Activated T-helper 1 cell treated with Interleukin-2 at 50 U/mL for 16 hours (primary cell): ENCODE data around the gene INPP5A.

Experiments used
- DNase-seq: peaks from one replicate; pipeline ENCODE4 v3.0.0-alpha.2; 2020; ENCODE audit warnings: low read depth

INPP5A gene

DNA sequence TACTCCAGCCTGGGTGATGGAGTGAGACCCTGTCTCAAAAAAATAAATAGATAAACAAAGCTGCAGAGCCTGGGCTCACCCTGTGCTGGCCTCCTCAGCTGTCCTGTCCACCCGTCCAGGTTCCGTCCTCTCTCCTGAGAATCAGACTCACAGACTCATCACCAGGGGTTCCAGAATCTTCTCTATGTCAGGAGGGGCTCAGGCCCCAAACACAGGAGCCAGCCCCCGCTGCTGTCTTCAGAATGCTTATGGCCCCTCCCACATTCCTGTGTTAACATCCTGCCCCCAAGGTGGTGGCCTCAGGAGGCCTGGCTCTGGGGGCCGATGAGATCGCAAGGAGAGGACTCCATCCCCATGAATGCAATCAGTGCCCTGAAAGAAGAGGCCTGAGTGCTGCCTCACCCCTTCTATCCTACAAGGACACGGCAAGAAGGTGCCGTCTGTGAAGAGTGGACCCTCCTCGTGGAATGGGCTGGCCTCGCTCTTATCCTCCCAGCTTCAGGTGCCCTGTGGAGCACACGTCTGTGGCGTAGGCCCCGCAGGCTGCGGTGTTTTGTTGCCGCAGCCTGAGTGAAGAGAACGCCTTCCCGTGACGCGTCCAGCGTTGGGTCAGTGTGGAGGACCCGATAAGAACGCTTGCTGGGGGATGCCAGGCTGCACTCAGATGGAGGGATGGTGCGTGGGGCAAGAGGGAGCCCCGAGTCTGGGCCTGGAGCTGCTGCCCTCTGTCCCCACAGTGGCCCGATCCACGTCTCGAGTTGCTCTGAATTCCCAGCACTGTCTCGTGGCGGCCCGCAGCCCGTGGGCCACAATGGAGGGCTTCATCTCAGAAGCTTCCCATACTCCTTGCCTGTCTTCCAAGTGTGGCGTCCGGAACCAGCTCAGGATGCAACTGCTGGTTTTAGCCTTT lies 77.1 kb downstream of the INPP5A start:
- DNase-seq, result no peak

DNA sequence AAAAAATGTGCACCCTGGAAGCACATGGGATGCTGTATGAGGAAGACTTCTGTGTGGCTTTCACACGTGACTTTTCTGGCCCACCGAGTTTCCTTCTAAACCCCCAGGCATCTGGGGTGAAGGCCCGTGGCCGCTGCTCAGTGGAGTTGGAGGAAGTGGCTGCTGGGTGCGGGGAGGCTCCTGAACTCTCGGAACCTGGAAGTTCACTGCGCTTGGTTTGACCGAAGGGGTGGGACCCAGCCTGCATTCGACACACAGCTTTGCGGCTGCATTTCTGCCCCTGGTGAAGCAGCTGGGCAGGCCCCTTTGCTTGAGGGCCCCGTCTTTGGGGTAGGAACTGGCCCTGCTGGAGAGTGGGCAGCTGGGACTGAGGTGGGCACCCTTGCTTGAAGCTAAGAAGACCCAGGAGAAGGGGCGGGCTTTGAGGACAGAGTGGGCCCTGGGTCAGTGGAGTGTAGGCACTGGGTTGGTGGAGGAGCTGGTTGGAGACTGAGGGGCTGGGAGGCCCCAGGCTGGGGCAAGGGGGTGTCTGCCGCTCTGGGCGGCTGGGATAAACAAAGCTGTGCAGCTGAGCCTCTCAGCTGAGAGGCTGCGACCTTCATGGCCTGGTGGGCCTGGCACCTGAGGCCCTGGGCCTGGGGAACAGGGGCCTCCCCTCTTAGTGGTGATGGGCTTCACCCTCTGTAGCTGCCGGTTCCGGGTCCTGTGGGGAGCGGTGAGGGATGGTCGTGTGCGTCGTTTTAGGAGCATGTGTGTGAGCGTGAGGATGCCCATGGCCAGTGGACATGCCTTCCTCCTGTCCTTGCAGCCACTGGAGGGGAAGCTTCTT lies 78.0 kb downstream of the INPP5A start:
- DNase-seq, result no peak

DNA sequence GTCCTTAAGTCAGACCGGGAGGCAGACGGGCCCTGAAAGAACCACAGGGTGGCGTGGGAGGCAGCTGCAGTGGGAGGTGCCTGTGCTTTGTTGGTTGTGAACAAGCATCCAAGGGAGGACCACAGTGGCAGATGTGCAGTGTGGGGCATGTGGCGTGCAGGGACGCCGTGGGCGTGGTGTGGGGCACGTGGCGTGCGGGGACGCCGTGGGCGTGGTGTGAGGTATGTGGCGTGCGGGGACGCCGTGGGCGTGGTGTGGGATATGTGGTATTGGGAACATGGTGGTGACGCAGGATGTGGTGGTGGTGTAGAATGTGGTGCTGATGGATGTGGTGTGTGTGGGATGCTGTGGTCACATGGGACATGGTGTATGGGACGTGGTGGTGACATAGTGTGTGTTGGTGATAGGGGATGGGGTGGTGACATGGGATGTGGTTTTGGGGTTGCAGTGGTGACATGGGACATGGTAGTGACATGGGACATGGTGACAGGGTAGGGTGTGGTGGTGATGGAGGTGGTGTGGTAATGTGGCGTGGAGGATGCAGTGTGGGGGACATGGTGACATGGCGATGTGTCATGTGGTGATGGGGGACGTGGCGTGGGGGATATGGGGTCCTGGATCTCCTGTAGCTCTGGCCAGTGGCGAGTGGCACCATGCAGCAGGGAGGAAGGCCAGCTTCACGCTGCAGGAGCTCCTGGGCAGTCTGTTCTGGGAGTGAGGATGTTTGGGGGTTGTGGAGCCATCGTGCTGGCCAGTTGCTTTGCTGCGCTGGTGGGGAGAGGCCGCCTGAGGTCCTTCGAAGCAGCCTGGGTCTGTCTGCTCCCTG lies 78.8 kb downstream of the INPP5A start:
- DNase-seq, result peak; percentile 31

DNA sequence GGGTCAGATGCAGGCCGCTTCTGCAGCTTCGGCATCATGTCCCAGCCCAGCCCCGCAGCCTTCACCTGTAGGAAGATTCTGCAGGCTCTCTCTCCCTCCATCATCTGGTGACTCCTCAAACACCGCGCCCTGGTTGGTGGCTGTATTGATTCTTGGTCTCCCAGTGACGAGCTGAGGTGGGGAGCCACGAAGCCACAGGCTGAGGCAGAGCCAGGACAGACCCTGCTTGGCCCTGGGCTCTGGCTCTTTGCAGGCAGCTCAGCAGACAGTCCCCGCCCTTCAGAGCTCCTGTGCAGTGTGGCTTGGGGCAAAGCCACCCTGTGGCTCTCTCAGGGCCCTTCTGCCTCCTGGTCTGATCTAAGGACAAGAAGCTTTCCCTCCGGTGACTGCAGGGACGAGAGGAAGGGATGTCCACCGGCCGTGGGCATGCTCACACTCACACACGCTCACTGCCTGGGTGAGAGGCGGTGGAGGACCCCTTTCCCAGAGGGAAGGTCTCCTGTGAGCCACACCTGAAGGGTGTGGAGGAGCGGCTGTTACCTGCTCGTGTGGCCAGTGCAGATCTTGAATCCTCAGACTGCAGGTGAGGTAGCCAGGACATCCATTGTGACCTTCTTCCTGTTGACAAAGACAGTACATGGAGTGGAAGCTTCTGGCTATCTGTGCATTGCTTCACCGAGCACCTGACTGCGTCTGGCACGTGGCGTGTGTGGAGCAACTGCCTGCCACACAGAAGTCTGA lies 79.6 kb downstream of the INPP5A start:
- DNase-seq, result no peak

DNA sequence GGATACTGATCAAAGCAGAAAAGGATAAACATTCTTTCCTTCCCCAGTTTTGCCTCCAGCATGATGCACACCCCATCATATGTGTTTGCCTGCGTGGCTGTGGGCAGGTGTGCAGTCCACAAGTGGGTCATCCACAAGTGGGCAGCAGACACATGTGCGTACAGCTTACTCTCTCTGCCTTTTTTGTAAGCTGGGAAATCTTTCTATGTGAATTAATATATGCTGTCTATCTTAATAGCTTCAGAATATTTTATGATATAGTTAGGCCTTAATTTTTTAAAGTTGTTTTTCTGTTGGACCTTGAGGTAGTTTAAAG lies 80.1 kb downstream of the INPP5A start:
- DNase-seq, result no peak

DNA sequence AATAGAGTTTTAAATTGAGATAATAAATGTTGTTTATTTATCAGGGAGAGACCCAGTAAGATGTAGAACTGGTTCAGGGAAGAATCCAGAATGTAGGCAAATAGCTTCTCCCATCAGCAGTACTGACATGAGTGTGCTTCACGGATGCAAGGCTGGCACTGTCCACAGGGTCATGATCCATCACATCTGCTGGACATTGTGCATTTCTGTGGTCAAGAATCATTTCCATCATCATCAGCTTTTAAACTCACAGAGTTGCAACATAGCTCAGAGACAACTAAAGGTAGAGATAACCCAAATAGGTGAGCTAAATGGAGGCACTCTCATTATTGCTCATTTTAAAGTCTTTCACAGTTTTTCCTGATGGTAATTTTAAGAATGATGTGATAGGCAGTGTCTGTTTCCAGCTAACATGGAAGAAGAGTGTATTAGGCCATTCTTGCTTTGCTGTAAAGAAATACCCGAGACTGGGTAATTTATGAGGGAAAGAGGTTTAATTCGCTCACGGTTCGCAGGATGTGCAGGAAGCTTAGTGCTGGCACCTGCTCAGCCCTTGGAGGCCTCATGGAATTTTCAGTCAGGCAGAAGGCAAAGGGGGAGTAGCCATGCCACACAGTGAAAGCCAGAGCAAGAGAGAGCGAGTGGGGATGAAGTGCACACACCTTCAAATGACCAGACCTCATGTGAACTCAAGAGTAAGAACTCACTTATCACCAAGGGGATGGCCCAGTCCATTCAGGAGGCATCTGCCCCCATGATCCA lies 80.8 kb downstream of the INPP5A start:
- no peak for DNase-seq

DNA sequence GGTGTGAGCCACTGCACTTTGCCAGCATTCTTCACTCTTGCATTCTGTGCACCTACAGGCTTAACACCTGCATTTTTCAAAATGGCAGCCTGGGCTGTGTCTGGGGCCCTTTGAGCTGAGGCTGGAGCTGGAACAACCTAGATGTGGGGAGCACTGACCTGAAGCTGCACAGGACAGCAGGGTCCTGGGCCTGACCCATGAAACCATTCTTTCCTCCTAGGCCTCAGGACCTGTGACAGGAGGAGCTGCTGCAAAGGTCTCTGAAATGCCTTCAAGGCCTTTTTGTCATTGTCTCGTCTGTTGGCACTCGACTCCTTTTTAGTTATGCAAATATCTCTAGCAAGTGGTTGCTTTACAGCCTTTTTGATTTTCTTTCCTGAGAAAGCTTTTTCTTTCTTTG lies 82.3 kb downstream of the INPP5A start:
- DNase-seq, result no peak

DNA sequence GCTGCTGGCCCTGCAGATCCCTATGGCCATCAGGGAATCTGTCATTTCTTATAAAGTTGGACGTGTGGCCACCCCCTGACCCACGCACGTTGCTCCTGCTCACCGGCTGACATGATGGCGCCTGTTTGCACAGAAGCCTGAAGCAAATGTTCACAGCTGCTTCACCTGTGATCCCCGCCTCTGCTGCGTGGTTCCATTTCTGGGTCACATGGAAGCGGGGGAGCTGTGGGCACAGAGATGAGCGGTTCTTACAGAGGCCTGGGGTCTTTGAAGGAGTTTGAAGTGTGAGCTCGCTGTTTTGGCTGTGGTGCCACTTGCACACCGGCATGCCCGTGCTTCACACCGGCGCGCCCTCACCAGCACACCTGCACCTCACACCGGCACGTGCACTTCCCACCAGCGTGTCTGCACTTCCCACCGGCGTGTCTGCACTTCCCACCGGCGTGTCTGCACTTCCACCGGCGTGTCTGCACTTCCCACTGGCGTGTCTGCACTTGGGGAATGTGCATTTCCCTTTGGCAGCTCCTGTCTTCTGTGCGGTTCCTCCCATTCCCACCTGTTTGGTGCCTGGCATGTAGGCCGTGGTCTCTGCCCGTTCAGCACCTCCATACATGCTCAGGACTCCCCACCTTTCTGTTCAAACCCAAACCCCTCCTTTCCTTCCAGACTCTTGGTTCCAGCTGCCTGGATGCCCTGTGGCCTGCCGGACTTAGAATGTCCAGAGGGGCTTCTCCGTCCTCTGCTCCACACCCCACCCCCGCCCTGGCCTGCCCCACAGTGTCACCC lies 86.7 kb downstream of the INPP5A start:
- DNase-seq, result no peak

DNA sequence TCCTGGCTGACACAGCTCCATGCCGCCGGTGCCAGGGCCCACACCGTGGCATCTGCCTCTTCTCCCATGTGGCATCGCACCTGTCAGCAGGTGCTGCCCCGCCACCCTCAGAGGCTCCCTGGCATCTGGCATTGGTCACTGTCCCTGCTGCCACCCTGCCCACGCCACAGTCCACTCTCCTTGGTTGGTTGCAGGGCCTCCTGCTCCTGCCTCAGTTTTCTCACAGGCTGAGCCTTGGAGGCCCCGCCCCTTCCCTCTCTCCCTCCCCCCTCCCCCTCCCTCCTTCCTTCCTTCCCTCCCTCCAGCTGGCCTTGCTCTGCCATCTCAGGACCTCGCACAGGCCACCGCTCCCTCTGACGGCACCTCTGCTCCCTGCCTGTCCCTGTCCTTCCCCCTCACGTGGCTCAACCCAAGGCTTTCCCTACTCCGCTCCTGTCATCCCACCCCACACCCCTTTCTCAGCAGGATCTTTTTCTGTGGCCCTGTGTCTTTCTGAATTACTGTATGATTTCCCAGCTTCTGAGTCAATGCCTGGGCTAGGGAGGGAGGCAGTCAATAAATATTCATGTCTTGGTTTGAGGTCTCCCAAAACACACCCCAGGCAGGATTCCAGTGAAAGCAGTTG lies 87.4 kb downstream of the INPP5A start:
- no peak for DNase-seq

DNA sequence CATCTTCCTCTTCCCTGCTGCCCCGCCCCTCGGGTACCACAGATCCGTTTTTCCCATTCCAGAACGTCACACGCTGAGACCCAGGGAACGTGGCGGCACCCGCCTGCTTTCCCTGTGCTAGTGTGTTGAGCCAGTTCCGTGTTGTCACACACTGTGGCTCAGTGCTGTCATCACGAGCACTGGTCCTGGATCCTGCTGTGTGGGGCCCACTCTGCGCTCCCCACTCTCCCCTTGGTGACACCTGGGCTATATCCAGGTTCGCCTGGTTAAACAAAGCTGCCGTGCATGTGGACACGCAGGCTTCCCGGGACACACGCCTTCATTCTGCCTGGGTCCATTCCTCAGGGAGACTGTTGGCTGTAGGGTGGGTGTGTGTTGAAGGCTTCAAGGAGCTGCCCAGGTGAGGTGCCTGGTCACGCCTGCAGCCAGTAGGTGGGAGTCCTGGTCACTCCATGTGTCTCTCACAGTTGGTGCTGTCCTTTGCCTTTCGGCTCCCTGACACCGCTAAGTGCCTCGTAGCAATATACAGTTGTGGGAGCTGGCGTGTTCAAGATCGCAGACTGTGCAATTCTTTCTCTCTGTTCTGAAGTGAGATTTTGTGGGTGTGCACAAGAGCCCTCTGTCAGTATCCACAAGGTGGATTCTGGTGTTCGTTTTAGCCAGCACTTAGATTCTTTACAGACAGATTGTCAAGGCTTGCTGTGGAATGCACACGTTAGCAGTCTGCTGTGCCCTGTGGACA lies 88.6 kb downstream of the INPP5A start:
- DNase-seq, result no peak

DNA sequence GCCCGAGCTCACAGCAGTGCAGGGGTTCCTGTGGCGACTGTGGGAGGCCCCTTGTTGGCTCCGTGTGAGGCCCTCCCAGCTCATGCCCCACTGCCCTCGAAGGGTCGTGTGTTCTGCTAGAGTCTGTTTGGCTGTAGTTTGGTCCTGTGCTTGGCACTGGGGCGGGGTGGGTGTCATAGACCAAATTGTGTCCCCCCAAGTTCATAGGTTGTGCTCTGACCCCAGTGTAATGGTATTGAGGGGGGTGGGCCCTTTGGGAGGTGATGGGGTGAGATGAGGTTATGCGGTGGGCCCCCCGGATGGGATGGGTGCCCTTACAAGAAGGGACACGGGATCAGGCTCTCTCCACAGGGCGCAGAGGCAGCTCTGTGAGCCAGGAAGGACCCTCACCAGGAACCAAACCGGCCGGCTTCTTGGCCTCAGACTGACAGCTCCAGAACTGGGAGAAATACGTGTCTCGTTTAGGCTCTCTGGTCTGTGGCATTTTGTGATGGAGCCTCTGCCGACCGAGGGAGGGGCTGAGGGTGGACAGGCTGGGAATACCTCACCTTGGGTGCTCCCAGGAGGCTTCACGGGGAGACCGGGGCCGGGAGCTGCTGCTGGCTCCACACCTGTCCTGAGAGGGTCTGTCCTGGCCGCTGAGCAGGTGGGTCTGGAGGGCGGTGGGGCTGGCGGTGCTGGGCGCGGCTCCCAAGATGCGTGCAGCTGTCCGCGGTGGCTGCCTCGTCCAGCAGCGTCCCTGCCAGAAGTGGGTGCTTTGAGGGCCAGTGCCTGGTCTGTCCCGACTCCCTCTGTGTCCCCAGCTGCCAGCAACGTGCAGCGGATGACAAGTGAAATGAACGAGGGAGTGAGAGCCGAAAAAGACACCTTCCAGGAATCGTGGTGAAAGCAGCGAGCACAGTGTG lies 89.4 kb downstream of the INPP5A start:
- no peak for DNase-seq

DNA sequence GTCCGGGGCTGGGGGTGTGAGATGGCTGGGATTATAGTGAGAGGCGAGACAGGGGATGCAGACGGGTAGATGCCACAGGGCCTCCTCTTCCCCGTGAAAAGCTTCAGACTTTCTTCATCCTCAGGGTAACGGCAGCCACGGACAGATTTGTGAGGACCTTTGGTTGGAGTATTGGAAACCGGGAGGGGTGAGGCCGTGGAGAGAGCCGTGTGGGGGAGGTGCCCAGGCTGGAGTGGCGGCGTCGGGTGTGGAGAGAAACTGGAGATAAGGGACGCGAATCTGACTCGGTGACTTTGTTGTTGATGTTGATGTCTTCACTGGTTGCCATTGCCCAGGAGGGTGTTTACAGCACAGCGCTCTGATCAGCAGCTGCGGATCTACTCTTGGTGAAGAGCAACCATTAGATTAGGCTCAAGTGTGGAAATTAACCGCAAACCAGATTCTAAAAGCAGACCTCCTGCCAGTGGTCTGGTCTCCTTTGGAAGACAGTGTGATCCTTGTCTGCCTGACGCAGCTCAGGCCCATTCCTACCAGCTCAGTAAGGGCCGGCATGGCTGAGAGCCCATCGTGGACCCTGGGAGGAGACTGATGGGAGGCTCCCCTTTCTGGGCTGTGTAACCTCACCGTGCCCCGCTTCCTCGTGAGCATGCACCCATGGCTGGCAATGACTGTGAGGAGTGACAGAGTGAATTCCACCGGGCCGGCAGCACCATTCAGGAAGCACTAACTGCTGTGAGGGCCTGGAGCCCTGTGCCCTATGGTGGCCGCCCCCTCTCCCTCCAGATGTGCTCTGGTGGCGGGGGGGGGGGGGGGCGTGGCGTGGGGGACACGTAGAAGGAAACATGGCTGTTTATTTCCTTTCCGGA lies 90.3 kb downstream of the INPP5A start:
- DNase-seq, result no peak

DNA sequence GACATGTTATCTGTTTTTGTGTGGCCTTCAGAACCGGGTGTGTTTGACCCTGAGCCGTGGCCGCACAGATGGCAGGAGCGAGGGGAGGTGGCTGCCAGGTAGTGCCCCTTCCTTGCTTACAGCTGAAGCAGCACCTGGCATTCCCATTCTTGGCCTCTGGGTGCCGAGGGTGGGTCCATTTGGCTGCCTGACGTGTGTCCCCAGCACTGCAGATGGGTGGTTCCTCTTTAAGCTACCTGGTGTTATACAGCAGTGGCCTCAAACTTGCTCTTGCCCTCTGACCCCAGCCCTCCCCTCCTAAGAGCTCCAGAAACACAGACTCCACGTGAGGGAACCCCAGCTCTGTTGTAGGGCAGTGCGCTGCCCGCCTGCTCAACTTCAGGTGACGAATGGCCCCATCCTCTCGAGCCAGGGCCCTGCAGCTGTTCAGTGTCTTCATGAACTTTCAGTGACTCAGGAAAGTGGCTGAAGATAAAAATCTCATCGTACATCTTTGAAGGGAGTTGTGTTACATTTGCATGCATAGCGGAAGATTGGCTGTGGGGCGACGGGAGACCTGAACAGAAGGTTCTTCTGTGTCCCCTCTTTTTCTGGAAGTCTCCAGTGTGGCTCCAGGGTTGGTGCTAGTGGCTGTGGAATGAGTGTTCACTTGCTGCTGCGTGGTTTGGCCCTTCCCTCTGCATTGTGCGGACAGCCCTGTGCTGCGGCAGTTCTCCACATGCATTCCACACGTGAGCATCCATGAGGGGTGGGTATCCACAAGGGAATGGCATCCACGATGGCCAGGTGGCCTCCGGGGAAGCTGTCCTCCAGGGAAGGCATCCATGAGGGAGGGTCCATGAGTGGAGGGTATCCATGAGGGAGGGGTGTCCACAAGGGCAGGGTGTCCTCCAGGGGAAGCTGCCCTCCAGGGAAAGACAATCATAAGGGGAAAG lies 91.6 kb downstream of the INPP5A start:
- DNase-seq, result no peak

DNA sequence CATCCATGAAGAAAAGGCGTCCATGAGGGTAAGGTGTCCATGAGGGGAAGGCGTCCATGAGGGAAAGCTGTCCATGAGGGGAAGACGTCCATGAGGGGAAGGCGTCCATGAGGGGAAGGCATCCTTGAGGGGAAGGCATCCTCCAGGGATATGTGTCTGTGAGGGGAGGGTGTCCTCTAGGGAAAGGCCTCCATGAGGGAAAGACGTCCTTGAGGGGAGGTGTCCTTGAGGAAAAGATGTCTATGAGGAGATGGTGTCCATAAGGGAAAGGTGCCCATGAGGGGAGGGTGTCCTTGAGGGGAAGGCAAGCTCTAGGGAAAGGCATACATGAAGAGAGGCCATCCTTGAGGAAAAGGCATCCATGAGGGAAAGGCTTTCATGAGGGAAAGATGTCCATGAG lies 92.6 kb downstream of the INPP5A start:
- DNase-seq, result no peak

DNA sequence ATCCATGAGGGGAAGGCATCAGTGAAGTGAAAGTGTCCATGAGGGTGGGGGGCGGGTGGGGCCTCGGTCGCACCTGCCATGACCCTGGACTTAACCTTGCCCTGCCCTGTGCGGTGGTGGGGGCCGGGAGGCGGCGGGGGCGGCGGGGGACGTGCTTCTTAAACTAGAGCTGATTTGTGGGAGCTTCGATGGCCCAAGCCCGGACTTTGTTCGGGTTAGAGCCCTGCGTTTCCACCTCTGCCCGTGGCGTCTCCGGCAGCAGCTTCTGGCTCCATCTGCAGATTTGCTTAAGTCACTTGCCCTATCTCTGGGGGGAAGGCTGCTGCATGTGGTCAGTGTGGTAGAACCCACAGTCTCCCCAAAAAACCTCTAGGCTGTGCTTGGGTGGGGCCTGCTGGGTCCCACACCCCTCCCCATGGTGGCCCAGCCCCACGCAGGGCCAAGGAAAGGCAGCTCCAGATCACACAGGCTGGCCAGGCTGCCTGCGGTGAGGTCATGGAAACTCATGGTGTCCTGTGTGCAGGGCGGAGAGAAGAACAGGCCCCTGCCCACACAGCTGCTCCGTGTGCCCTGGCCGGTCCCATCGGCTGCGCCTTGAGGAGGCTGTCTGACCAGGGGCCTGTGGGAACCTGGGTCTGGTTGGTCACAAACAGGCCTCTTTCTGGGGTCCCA lies 93.2 kb downstream of the INPP5A start:
- no peak for DNase-seq
